H9 (cell line): Measurements from ENCODE around the gene H2AZ2. TPM values are rescaled to one million over a fixed set of nuclear protein-coding genes. Genes with fewer than 3 reads are reported as not detected.

Experiments
- DNase-seq: peaks from one replicate; pipeline ENCODE4 v3.0.0-alpha.2; 2017
- H2AFZ ChIP-seq: one replicate; pipeline ENCODE4 v1.6.1; 2013; ENCODE audit warnings: mild to moderate bottlenecking, low read length, control low read depth, moderate library complexity
- H2AK5ac ChIP-seq: 2 replicates; pipeline ENCODE4 v1.6.1; 2013; ENCODE audit warnings: low read length, control low read depth, mixed read lengths; ENCODE audit not compliant: insufficient read length
- H2BK120ac ChIP-seq: one replicate; pipeline ENCODE4 v1.6.1; 2013; ENCODE audit warnings: low read depth, mild to moderate bottlenecking, low read length, control low read depth, inconsistent platforms; ENCODE audit not compliant: poor library complexity, severe bottlenecking
- H2BK12ac ChIP-seq: 2 replicates; pipeline ENCODE4 v1.6.1; 2013; ENCODE audit warnings: low read length, control low read depth, mixed read lengths, low read depth; ENCODE audit not compliant: insufficient read length
- H2BK15ac ChIP-seq: 2 replicates; pipeline ENCODE4 v1.6.1; 2013; ENCODE audit warnings: low read depth, low read length, control low read depth
- H2BK20ac ChIP-seq: one replicate; pipeline ENCODE4 v1.6.1; 2013; ENCODE audit warnings: low read depth, mild to moderate bottlenecking, low read length, control low read depth, inconsistent platforms; ENCODE audit not compliant: poor library complexity, severe bottlenecking
- H2BK5ac ChIP-seq: 2 replicates; pipeline ENCODE4 v1.6.1; 2013; ENCODE audit warnings: low read length, control low read depth, mixed read lengths; ENCODE audit not compliant: insufficient read length
- H3K14ac ChIP-seq: 2 replicates; pipeline ENCODE4 v1.6.1; 2013; ENCODE audit warnings: low read length, control low read depth; ENCODE audit not compliant: insufficient read depth
- H3K18ac ChIP-seq: 2 replicates; pipeline ENCODE4 v1.6.1; 2013; ENCODE audit warnings: low read depth, mild to moderate bottlenecking, mixed read lengths, low read length, control low read depth; ENCODE audit not compliant: insufficient read length
- H3K23ac ChIP-seq: 2 replicates; pipeline ENCODE4 v1.6.1; 2013; ENCODE audit warnings: low read length, control low read depth, mixed read lengths, low read depth; ENCODE audit not compliant: insufficient read length
- H3K23me2 ChIP-seq: 2 replicates; pipeline ENCODE4 v1.6.1; 2013; ENCODE audit warnings: low read depth, mild to moderate bottlenecking, mixed read lengths, low read length, control low read depth; ENCODE audit not compliant: insufficient read length, poor library complexity, severe bottlenecking
- H3K27ac ChIP-seq: 2 replicates; pipeline ENCODE4 v1.5.1; 2013; ENCODE audit warnings: low read length, control low read depth, mixed read lengths, low read depth; ENCODE audit not compliant: insufficient read length
- H3K27me3 ChIP-seq: 2 replicates; pipeline ENCODE4 v1.6.1; 2013; ENCODE audit warnings: low read length, control low read depth, inconsistent platforms; ENCODE audit not compliant: insufficient read depth
- H3K4ac ChIP-seq: 2 replicates; pipeline ENCODE4 v1.6.1; 2013; ENCODE audit warnings: low read depth, mild to moderate bottlenecking, control low read depth, inconsistent platforms, low read length, moderate library complexity
- H3K4me1 ChIP-seq: 2 replicates; pipeline ENCODE4 v1.6.1; 2013; ENCODE audit warnings: low read length, control low read depth, inconsistent platforms; ENCODE audit not compliant: insufficient read depth
- H3K4me2 ChIP-seq: 2 replicates; pipeline ENCODE4 v1.6.1; 2013; ENCODE audit warnings: low read length, control low read depth, mixed read lengths; ENCODE audit not compliant: insufficient read length, insufficient read depth
- H3K56ac ChIP-seq: 2 replicates; pipeline ENCODE4 v1.6.1; 2013; ENCODE audit warnings: low read depth, mild to moderate bottlenecking, mixed read lengths, low read length, control low read depth; ENCODE audit not compliant: insufficient read length
- H3K79me1 ChIP-seq: 2 replicates; pipeline ENCODE4 v1.6.1; 2013; ENCODE audit warnings: low read depth, mild to moderate bottlenecking, moderate library complexity, low read length, control low read depth, inconsistent platforms; ENCODE audit not compliant: insufficient read depth, poor library complexity, severe bottlenecking
- H3K79me2 ChIP-seq: 2 replicates; pipeline ENCODE4 v1.6.1; 2013; ENCODE audit warnings: low read length, control low read depth, inconsistent platforms; ENCODE audit not compliant: insufficient read depth
- H3K9ac ChIP-seq: 2 replicates; pipeline ENCODE4 v1.6.1; 2013; ENCODE audit warnings: low read length, control low read depth, mixed read lengths; ENCODE audit not compliant: insufficient read length; ENCODE audit errors: extremely low read depth
- H3K9me3 ChIP-seq: one replicate; pipeline ENCODE4 v1.6.1; 2013; ENCODE audit warnings: low read depth, low read length, inconsistent platforms; ENCODE audit not compliant: control insufficient read depth
- H3T11ph ChIP-seq: one replicate; pipeline ENCODE4 v1.6.1; 2013; ENCODE audit warnings: mild to moderate bottlenecking, low read length, control low read depth, inconsistent platforms
- H4K20me1 ChIP-seq: one replicate; pipeline ENCODE4 v1.6.1; 2013; ENCODE audit not compliant: control insufficient read depth, insufficient read length, insufficient read depth
- H4K5ac ChIP-seq: 2 replicates; pipeline ENCODE4 v1.6.1; 2013; ENCODE audit warnings: low read depth, mild to moderate bottlenecking, mixed read lengths, low read length, control low read depth; ENCODE audit not compliant: insufficient read length
- H4K8ac ChIP-seq: replicated peaks from 2 replicates; pipeline ENCODE4 v1.6.1; 2013; ENCODE audit warnings: low read length, control low read depth, mixed read lengths, low read depth; ENCODE audit not compliant: insufficient read length
- H4K91ac ChIP-seq: 2 replicates; pipeline ENCODE4 v1.6.1; 2013; ENCODE audit warnings: low read depth, mild to moderate bottlenecking, moderate library complexity, mixed read lengths, low read length, control low read depth; ENCODE audit not compliant: insufficient read length
- H3K27ac Mint-ChIP-seq, 3 experiments: 2 replicates in 2 of 3; 3 replicates in 1 of 3; pipeline ENCODE4 v1.8.0; 2020 to 2021; ENCODE audit warnings: mixed read lengths in 3 of 3, mild to moderate bottlenecking in 1 of 3, moderate library complexity in 1 of 3
- H3K27me3 Mint-ChIP-seq: 2 replicates; pipeline ENCODE4 v1.8.0; 2021; ENCODE audit warnings: low read depth, mild to moderate bottlenecking, moderate library complexity, mixed read lengths
- H3K36me3 Mint-ChIP-seq, 3 experiments: 2 replicates in 2 of 3; 3 replicates in 1 of 3; pipeline ENCODE4 v1.8.0; 2020 to 2021; ENCODE audit warnings: low read depth in 3 of 3, mixed read lengths in 3 of 3; ENCODE audit not compliant: insufficient read depth in 1 of 3
- H3K4me1 Mint-ChIP-seq, 2 experiments: 2 replicates each; pipeline ENCODE4 v1.8.0; 2020; ENCODE audit warnings: mixed read lengths in 2 of 2
- H3K4me3 Mint-ChIP-seq, 2 experiments: 2 replicates in 1 of 2; 3 replicates in 1 of 2; pipeline ENCODE4 v1.8.0; 2020 to 2021; ENCODE audit warnings: mild to moderate bottlenecking in 2 of 2, mixed read lengths in 2 of 2, moderate library complexity in 1 of 2
- H3K9me3 Mint-ChIP-seq, 2 experiments: 2 replicates in 1 of 2; 3 replicates in 1 of 2; pipeline ENCODE4 v1.8.0; 2020; ENCODE audit warnings: mild to moderate bottlenecking in 2 of 2, mixed read lengths in 2 of 2, moderate library complexity in 1 of 2
- CTCF ChIP-seq: fragments of 200-600 bp; sonication (generic); conservative IDR thresholded peaks from 3 replicates; pipeline ENCODE4 v1.8.0; 2021; ENCODE audit warnings: antibody characterized with exemption, mild to moderate bottlenecking
- WGBS: extraction: QIAGEN DNeasy Blood & Tissue Kit; methylation state at CpG from one replicate; pipeline ENCODE4 v1.1.7; 2013; ENCODE audit warnings: missing lambda C conversion rate, low lambda C conversion rate, mixed read lengths; ENCODE audit not compliant: insufficient read length; ENCODE audit errors: extremely low coverage; 5-methylcytosine and 5-hydroxymethylcytosine counted together
- total RNA-seq: library from RNA; stranded (reverse); gene quantifications from 2 replicates; pipeline ENCODE4 v1.2.1, GENCODE V29; 2021

The H2AZ2 gene
- total RNA-seq, 1 experiment from 2014 or later: 208 TPM

GRCh38 chr7:44789990-44790389, 57.9 kb downstream of the H2AZ2 start:
- no peaks in the 10 kb centered on the region for H3K23me2 ChIP-seq
- no peak overlapping the region for H3K18ac ChIP-seq
- Mint-ChIP-seq H3K27me3 (no peaks in the 10 kb centered on the region), H3K4me3 (no peak overlapping the region), H3K27ac (no peak overlapping the region), H3K36me3 (no peaks in the 10 kb centered on the region; a peak in 1 of 7 replicates), H3K9me3 (no peaks in the 10 kb centered on the region), H3K4me1 (0 out of 4 replicates have a peak, but pooled peaks cover 0 to 3% of the 10 kb centered on the region in 2 experiments)
- H3K27ac ChIP-seq: no peak overlapping the region
- H3K56ac ChIP-seq: no peak overlapping the region
- no peak for TF ChIP-seq CTCF
- H3K27me3 ChIP-seq: no peaks in the 10 kb centered on the region
- no peak overlapping the region for H2BK120ac ChIP-seq
- H2AFZ ChIP-seq: no peak overlapping the region
- H4K20me1 ChIP-seq: no peaks in the 10 kb centered on the region
- H3K79me1 ChIP-seq: no peaks in the 10 kb centered on the region
- H4K91ac ChIP-seq: no peak overlapping the region
- H3K9me3 ChIP-seq: no peaks in the 10 kb centered on the region
- no peak overlapping the region for H4K8ac ChIP-seq
- H3K79me2 ChIP-seq: no peaks in the 10 kb centered on the region
- WGBS: no CpG with 5 or more reads among the region's 5 CpGs
- H4K5ac ChIP-seq: no peak overlapping the region
- no peak overlapping the region for H3T11ph ChIP-seq
- no peak overlapping the region for H3K23ac ChIP-seq
- no peak overlapping the region for H2BK20ac ChIP-seq
- no peak overlapping the region for H2AK5ac ChIP-seq
- no peak overlapping the region for H3K14ac ChIP-seq
- H2BK15ac ChIP-seq: no peak overlapping the region
- H3K9ac ChIP-seq: no peak overlapping the region
- DNase-seq: no peak
- H3K4ac ChIP-seq: no peak overlapping the region
- H3K4me2 ChIP-seq: no peak overlapping the region
- no peak overlapping the region for H2BK12ac ChIP-seq
- no peaks in the 10 kb centered on the region for H3K4me1 ChIP-seq
- H2BK5ac ChIP-seq: no peak overlapping the region
